Lower lobe of right lung (tissue), 2 donors: Measurements from ENCODE around the gene EPHA4. TPM values are rescaled to one million over a fixed set of nuclear protein-coding genes. Genes with fewer than 3 reads are reported as not detected.

Experiments
- ATAC-seq, 2 donors: fragments of 200-7000 bp; cut with Tn5 transposase; one replicate each; pipeline ENCODE4 v1.9.1; 2020 to 2022; ENCODE audit warnings: mild to moderate bottlenecking in 2 of 2, moderate library complexity in 2 of 2
- DNase-seq: peaks from one replicate; pipeline ENCODE4 v3.0.0-alpha.2; 2020
- H3K27ac ChIP-seq: fragments of 200-600 bp; one replicate; pipeline ENCODE4 v1.8.0; 2022
- H3K27me3 ChIP-seq: fragments of 200-600 bp; one replicate; pipeline ENCODE4 v1.8.0; 2022; ENCODE audit warnings: low read depth
- H3K36me3 ChIP-seq: fragments of 200-600 bp; one replicate; pipeline ENCODE4 v1.8.0; 2022; ENCODE audit warnings: mild to moderate bottlenecking
- H3K4me1 ChIP-seq: fragments of 200-600 bp; one replicate; pipeline ENCODE4 v1.8.0; 2022
- H3K4me3 ChIP-seq: fragments of 200-600 bp; one replicate; pipeline ENCODE4 v1.8.0; 2022; ENCODE audit warnings: mild to moderate bottlenecking
- H3K9me3 ChIP-seq: fragments of 200-600 bp; one replicate; pipeline ENCODE4 v1.8.0; 2022
- intact Hi-C: fragments of 100-400 bp; cut with DNase I; formaldehyde crosslinking; loops from one replicate; pipeline ENCODE4 v1.11.0; 2022
- total RNA-seq: library from RNA; stranded (reverse); fragmentation: NEBNext Ultra II Directional; extraction: Animal tissue kit (Norgen Biotek cat#: 25700); gene quantifications from one replicate; pipeline ENCODE4 v1.2.1, GENCODE V29; 2021
- TF ChIP-seq, protein P1 (sequence below): fragments of 200-600 bp; IDR thresholded peaks from one replicate; pipeline ENCODE4 v1.8.0; 2022; ENCODE audit warnings: antibody characterized with exemption, mild to moderate bottlenecking
- donor health status: DM: no; HTN: yes; CAD: no; lungs with severe emphysema.

EPHA4 gene
- total RNA-seq, 1 donor from 2014 or later = 13.8 TPM

DNA sequence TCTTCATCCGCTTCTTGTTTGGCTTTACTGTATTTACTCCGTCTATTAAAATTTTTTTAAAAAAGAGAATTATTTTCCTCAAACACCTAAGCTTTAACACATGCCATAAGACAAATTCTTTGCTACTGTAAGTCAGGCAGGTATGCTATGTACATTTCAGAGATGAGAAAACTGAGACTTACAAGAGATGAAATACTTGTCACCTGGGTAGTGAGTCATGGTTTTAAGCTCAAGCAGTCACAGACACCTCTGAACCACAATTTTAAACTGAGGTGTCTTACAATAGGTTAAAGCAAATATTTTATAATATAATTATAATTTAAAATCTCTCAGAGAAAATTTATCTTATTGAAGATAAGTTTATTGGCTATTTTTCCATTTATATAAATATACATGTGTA lies 126.0 kb downstream of the EPHA4 start:
- H3K27ac ChIP-seq = no peak overlapping the region
- TF ChIP-seq, protein P1, sequence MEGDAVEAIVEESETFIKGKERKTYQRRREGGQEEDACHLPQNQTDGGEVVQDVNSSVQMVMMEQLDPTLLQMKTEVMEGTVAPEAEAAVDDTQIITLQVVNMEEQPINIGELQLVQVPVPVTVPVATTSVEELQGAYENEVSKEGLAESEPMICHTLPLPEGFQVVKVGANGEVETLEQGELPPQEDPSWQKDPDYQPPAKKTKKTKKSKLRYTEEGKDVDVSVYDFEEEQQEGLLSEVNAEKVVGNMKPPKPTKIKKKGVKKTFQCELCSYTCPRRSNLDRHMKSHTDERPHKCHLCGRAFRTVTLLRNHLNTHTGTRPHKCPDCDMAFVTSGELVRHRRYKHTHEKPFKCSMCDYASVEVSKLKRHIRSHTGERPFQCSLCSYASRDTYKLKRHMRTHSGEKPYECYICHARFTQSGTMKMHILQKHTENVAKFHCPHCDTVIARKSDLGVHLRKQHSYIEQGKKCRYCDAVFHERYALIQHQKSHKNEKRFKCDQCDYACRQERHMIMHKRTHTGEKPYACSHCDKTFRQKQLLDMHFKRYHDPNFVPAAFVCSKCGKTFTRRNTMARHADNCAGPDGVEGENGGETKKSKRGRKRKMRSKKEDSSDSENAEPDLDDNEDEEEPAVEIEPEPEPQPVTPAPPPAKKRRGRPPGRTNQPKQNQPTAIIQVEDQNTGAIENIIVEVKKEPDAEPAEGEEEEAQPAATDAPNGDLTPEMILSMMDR = no peak
- H3K4me3 ChIP-seq = no peak overlapping the region
- no peaks in the 10 kb centered on the region for H3K9me3 ChIP-seq
- H3K4me1 ChIP-seq = peaks cover 14% of the 10 kb centered on the region
- H3K27me3 ChIP-seq = no peaks in the 10 kb centered on the region
- H3K36me3 ChIP-seq = peaks cover 11% of the 10 kb centered on the region
- ATAC-seq (no peak), DNase-seq (no peak)
- intact Hi-C loops = no loop called here

DNA sequence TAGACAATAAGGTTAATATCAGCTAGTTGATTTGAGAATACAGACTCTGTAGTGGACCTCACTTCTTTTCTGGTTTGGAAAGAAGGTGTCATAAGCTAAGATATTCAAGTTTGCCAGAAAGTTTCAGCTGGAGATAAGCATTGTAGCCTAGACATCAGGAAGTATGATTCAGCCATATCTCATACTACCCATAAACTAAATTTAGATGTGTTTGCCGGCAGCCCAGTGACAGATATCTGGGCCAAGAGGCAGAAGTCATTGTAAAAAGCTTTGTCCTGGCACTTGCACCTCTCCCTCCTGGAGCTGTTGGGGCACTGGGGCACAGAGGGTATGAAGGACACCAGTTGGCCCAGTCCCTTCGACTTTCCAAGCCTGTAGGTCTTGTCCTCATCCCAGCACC lies 128.0 kb downstream of the EPHA4 start:
- Histone ChIP-seq H3K4me1 (peaks cover 9% of the 10 kb centered on the region), H3K27ac (no peak overlapping the region), H3K4me3 (no peak overlapping the region), H3K36me3 (peaks cover 11% of the 10 kb centered on the region), H3K9me3 (no peaks in the 10 kb centered on the region), H3K27me3 (no peaks in the 10 kb centered on the region)
- DNase-seq (no peak), ATAC-seq (no peak)
- intact Hi-C loops = no loop called here
- TF ChIP-seq, protein P1 = no peak

DNA sequence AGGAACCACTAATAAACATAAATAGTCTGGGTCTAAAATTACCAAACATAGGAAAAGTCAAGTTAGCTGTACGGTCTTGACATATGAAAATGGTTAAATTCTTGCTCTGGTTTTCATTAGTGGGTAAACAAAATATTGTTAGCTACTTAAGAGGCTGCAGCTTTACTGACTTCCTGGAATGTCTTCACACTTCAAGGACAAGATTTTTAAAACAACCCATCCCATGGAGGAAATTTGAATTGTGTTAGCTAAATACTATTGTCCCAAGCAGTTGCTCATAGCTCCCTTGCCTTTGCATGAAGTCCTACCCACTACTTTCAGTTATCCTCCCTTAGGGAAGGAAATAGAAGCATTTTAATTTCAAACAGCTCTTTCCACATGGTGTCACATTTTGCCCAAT lies 128.5 kb downstream of the EPHA4 start:
- Histone ChIP-seq H3K36me3 (peaks cover 11% of the 10 kb centered on the region), H3K4me1 (peaks cover 6% of the 10 kb centered on the region), H3K4me3 (no peak overlapping the region), H3K9me3 (no peaks in the 10 kb centered on the region), H3K27me3 (no peaks in the 10 kb centered on the region), H3K27ac (no peak overlapping the region)
- ATAC-seq (no peak), DNase-seq (no peak)
- intact Hi-C loops = no loop called here
- TF ChIP-seq, protein P1 = no peak

DNA sequence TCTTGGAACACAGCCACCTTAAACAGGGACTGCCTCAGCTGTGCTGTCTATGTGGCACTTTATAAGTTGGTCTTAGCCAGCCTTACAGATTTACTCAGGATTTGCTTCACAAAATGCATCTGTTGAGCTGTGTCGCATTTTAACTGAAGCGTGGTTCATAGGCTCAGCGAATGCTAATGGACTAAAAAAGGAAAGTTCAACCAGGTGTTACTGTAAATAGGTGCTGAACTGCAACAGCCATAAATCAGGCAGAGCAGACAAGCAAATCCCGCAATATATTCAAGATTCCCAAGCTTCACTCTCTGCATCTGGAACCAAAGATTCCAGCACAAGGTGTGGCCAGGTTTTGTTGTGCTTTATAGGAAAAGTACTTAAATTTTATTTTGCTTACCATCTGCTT lies 130.0 kb downstream of the EPHA4 start:
- intact Hi-C loops = no loop called here
- H3K27ac ChIP-seq = no peak overlapping the region
- no peaks in the 10 kb centered on the region for H3K4me1 ChIP-seq
- no peak for DNase-seq
- TF ChIP-seq, protein P1 = no peak
- no peaks in the 10 kb centered on the region for H3K27me3 ChIP-seq
- no peak overlapping the region for H3K4me3 ChIP-seq
- peaks cover 11% of the 10 kb centered on the region for H3K36me3 ChIP-seq
- H3K9me3 ChIP-seq = no peaks in the 10 kb centered on the region
- no peak for ATAC-seq

DNA sequence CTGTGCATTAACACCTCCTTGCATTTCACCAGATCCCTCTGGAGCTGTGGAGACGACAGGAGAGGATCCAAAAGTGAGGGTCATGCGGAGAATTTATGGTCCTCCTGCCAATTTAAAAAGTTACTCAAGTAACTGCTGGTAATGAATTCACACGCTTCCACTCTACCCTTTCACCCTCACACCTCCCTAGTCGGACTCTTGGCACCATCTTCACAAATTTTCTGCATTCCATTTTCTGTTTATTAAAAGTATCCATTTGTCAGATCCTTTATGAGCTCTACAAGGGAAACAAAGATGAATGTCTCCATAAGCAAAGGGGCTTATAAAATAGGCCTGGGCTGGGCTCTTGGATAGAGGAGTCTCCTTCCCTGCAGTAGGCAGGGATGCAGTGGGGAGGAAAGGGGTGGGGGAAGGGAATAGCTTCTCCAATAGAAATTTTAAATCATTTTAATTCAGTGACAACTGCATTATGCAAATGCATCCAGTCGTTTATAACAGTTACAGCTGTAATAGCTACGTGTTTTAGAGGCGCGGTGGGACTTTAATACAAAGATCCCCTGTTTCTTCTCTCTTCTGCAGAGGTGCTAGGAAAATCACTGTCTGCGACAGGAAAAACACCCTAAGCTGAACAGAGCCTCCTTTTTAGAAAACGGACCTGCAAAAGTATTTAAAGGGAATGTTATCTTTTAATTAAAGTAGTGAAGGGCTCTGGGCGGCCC lies 132.2 kb downstream of the EPHA4 start:
- DNase-seq (no peak), ATAC-seq (no peak)
- intact Hi-C loops = no loop called here
- Histone ChIP-seq H3K4me3 (no peak overlapping the region), H3K4me1 (no peaks in the 10 kb centered on the region), H3K36me3 (peaks cover 11% of the 10 kb centered on the region), H3K9me3 (no peaks in the 10 kb centered on the region), H3K27me3 (no peaks in the 10 kb centered on the region), H3K27ac (no peak overlapping the region)
- TF ChIP-seq, protein P1 = no peak
